Astrocyte of the cerebellum (primary cell): ENCODE data around the gene CCNDBP1.

Source experiments
- DNase-seq: peaks from one replicate; pipeline ENCODE4 v3.0.0-alpha.2; 2011; ENCODE audit warnings: low read depth
- H3K4me3 ChIP-seq: 2 replicates; pipeline ENCODE4 v1.5.1; 2011; ENCODE audit warnings: mild to moderate bottlenecking, low read depth, low read length, moderate library complexity
- in situ Hi-C: cut with HindIII; loops from 2 replicates; pipeline ENCODE4 v1.10.0; 2017; ENCODE audit warnings: low sequenced_read_pairs
- TF ChIP-seq, protein P1 (sequence below): IDR thresholded peaks from 2 replicates; pipeline ENCODE4 v1.5.1; 2012; ENCODE audit warnings: low read length, low read depth, moderate library complexity, mild to moderate bottlenecking; ENCODE audit errors: missing control alignments

CCNDBP1 gene

DNA sequence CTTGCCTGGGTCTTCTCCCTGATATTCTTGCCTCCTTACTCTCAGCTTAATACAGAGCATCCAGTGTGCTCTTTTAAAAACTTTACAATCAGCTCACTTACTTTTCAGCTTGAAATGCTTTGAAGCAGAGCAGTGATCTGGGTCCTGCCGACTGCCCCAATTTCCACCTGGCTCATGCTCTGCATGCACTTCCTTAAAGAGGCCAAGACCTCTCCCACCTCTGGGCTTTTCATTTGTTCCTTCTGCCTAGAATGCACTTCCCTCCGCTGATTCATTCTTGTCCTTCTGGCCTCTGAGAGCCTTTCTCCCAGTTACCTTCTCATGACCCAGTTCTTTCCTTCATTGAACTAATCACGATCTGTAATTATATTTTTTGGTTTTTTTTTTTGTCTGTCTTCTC lies 1.9 kb upstream of the CCNDBP1 start:
- no peak overlapping the region for H3K4me3 ChIP-seq
- in situ Hi-C loops, result no loop called here
- TF ChIP-seq, protein P1, sequence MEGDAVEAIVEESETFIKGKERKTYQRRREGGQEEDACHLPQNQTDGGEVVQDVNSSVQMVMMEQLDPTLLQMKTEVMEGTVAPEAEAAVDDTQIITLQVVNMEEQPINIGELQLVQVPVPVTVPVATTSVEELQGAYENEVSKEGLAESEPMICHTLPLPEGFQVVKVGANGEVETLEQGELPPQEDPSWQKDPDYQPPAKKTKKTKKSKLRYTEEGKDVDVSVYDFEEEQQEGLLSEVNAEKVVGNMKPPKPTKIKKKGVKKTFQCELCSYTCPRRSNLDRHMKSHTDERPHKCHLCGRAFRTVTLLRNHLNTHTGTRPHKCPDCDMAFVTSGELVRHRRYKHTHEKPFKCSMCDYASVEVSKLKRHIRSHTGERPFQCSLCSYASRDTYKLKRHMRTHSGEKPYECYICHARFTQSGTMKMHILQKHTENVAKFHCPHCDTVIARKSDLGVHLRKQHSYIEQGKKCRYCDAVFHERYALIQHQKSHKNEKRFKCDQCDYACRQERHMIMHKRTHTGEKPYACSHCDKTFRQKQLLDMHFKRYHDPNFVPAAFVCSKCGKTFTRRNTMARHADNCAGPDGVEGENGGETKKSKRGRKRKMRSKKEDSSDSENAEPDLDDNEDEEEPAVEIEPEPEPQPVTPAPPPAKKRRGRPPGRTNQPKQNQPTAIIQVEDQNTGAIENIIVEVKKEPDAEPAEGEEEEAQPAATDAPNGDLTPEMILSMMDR, result no peak
- no peak for DNase-seq

DNA sequence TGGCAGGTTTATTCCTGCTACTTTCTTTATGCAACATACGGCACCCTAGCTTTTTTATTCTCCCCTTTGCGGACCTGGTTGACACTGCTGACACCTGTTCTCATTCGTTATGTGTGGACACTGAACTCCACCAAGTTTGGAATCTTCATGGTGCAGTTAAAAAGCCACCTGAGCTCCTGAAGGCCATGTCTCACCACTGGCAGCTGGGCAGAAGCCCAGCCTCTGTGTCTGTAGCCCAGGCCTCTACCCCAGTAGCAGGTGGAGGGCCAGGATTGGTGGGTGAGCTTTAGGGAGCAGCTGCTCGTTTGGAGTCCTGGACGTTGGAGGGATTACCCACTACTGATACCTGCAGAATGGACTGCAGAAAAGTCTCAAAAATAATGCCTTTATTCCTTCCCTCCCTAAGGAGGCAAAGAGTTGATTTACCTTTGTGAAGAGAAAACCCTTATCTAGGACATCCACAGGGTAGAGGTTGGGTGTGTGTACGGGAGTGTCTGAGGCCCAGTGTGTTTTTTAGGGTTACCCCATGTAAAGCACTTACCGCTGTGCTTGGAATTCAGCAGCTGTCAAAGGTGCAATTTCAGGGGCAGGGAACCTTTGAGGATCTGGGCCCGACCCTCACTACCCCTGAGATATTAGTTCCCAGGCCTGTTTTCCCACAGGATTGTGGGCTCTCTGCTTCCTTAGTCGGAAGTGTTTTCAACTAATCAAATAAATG lies 637 bp upstream of the CCNDBP1 start:
- DNase-seq, result no peak
- in situ Hi-C loops, result no loop called here
- TF ChIP-seq, protein P1, result no peak
- peak overlapping the region; percentile 78 for H3K4me3 ChIP-seq

DNA sequence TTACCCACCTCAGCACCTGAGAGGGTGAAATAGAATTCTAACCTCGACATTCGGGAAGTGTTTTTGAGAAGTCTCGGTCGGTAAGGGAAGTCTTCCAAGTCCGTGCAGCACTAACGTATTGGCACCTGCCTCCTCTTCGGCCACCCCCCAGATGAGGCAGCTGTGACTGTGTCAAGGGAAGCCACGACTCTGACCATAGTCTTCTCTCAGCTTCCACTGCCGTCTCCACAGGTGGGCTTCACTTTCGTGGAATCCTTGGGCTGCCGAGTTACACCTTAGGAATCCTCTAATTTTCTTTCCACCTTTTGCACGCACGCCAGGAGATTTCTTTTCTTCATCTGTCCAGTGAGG lies 775 bp downstream of the CCNDBP1 start:
- TF ChIP-seq, protein P1, result no peak
- peak overlapping the region; percentile 78 for H3K4me3 ChIP-seq
- DNase-seq, result no peak
- in situ Hi-C loops, result no loop called here

DNA sequence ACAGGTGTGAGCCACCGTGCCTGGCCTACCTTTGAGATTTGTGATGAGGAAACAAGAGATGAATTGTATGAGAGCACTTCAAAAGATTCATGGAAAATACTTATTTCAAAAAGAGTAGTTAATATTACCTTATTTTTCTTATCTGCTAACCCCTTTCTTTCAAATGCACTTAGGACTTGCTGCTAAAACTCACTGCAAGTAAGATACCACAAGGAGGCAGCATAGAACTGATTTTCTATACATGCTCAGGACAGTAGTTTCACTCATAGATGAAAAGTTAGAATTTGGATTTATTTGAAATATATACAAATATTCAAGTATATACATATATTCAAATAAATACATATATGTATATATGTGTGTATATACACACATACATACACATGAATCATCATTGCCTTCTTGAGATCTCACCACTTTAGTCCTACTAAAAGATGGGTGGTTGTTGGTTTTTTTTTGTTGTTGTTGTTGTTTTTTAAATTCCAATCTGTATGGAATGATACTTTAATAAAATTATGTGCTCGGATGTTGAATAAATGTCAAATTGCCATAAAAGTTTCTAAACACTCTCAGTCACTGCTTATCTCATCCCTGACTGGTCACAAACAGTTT lies 2.4 kb downstream of the CCNDBP1 start:
- in situ Hi-C loops, result no loop called here
- no peak overlapping the region for H3K4me3 ChIP-seq
- TF ChIP-seq, protein P1, result peak; percentile 65
- DNase-seq, result peak; percentile 34

DNA sequence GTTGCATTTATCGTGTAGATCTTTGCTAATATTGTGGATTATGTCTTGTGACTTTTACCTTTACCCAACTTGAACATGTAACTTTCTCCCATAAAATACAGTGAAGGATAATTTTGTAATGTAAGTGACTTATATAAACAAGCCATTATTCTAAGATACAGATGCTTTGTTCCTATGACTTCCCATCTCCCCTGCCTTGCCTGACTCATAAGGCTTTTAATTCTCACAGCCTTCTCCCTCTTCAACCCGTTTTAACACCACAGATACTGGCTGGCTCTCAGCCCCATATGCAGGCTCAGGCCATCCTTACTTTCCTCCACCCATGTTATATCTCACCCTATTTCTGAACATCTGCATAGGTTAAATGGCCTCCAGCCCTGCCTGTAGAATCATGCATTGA lies 4.1 kb downstream of the CCNDBP1 start:
- in situ Hi-C loops, result no loop called here
- TF ChIP-seq, protein P1, result no peak
- H3K4me3 ChIP-seq, result no peak overlapping the region
- no peak for DNase-seq

DNA sequence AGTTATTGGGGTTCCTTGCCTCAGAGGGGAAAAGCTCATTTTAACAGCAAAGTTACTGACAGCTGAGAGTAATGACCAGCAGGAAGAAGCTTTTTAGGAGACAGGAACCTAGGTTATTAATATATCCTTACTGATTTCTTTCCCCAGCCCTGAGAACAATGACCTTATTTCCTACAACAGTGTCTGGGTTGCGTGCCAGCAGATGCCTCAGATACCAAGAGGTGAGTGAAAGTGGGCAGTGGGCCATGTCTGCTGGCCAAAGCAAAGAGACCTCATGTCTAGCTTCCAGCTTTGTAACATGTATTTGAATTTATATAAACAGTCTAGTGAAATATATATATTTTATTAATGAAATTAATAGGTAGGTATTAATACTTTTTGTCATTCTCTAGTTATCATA lies 5.0 kb downstream of the CCNDBP1 start:
- in situ Hi-C loops, result loop anchor here (5.0 kb wide), 2 partner anchors 48 to 97 kb away; no protein-coding TSS in a partner anchor

More for the DNA sequence above, 5.0 kb downstream of the CCNDBP1 start:
- TF ChIP-seq, protein P1, result no peak
- peak; percentile 22 for DNase-seq
- no peak overlapping the region for H3K4me3 ChIP-seq
